GM23338 (cell line): ENCODE results near the gene FGD3. TPM values are rescaled to one million over a fixed set of nuclear protein-coding genes. Genes with fewer than 3 reads are reported as not detected.

Experiments
- ATAC-seq: fragments of 200-7000 bp; cut with Tn5 transposase; 3 replicates; pipeline ENCODE4 v1.9.1; 2020
- DNase-seq: peaks from one replicate; pipeline ENCODE4 v3.0.0-alpha.2; 2015; ENCODE audit warnings: low spot score
- H2AFZ ChIP-seq: fragments of 200-600 bp; sonication (generic); 2 replicates; pipeline ENCODE4 v1.8.0; 2016; ENCODE audit warnings: antibody characterized with exemption, mild to moderate bottlenecking, moderate library complexity
- H3F3A ChIP-seq: fragments of 200-600 bp; sonication (generic); replicated peaks from 2 replicates; pipeline ENCODE4 v1.8.0; 2017; ENCODE audit warnings: antibody characterized with exemption, mixed run types, low read depth
- H3K27ac ChIP-seq: fragments of 200-600 bp; sonication (generic); 2 replicates; pipeline ENCODE4 v1.6.1; 2016; ENCODE audit warnings: low read depth
- H3K27me3 ChIP-seq: fragments of 200-600 bp; sonication (generic); 2 replicates; pipeline ENCODE4 v1.8.0; 2016; ENCODE audit warnings: mild to moderate bottlenecking, mixed run types, moderate library complexity; ENCODE audit not compliant: insufficient read depth
- H3K36me3 ChIP-seq: fragments of 200-600 bp; sonication (generic); 2 replicates; pipeline ENCODE4 v1.8.0; 2016; ENCODE audit warnings: mild to moderate bottlenecking; ENCODE audit not compliant: insufficient read depth
- H3K4me1 ChIP-seq: fragments of 200-600 bp; sonication (generic); 2 replicates; pipeline ENCODE4 v1.8.0; 2016; ENCODE audit warnings: mild to moderate bottlenecking, moderate library complexity; ENCODE audit not compliant: insufficient read depth
- H3K4me2 ChIP-seq: fragments of 200-600 bp; sonication (generic); 2 replicates; pipeline ENCODE4 v1.7.1; 2017; ENCODE audit warnings: mixed run types
- H3K4me3 ChIP-seq: fragments of 200-600 bp; sonication (generic); 2 replicates; pipeline ENCODE4 v1.6.1; 2016; ENCODE audit warnings: mixed run types
- H3K79me2 ChIP-seq: fragments of 200-600 bp; sonication (generic); replicated peaks from 2 replicates; pipeline ENCODE4 v1.8.0; 2017; ENCODE audit warnings: mild to moderate bottlenecking; ENCODE audit not compliant: insufficient read depth
- H3K9me2 ChIP-seq: fragments of 200-600 bp; sonication (generic); 2 replicates; pipeline ENCODE4 v1.8.0; 2017; ENCODE audit not compliant: insufficient read depth
- H4K20me1 ChIP-seq: fragments of 200-600 bp; sonication (generic); replicated peaks from 2 replicates; pipeline ENCODE4 v1.8.0; 2017; ENCODE audit warnings: mild to moderate bottlenecking; ENCODE audit not compliant: insufficient read depth
- H3K27ac Mint-ChIP-seq: 2 replicates; pipeline ENCODE4 v1.8.0; 2020; ENCODE audit warnings: inconsistent platforms, mild to moderate bottlenecking, moderate library complexity, mixed read lengths
- H3K27me3 Mint-ChIP-seq: 3 replicates; pipeline ENCODE4 v1.8.0; 2022; ENCODE audit warnings: low read depth, mild to moderate bottlenecking, moderate library complexity, mixed read lengths, inconsistent platforms; ENCODE audit not compliant: insufficient read depth, poor library complexity
- H3K36me3 Mint-ChIP-seq: 3 replicates; pipeline ENCODE4 v1.8.0; 2021; ENCODE audit warnings: low read depth, mild to moderate bottlenecking, inconsistent platforms, moderate library complexity, mixed read lengths
- H3K4me1 Mint-ChIP-seq: 3 replicates; pipeline ENCODE4 v1.8.0; 2020; ENCODE audit warnings: mild to moderate bottlenecking, inconsistent platforms, mixed read lengths
- H3K4me3 Mint-ChIP-seq: 3 replicates; pipeline ENCODE4 v1.8.0; 2021; ENCODE audit warnings: moderate library complexity, mild to moderate bottlenecking, inconsistent platforms, mixed read lengths
- H3K9me3 Mint-ChIP-seq: 3 replicates; pipeline ENCODE4 v1.8.0; 2020; ENCODE audit warnings: moderate library complexity, mild to moderate bottlenecking, inconsistent platforms, mixed read lengths
- CREB1 ChIP-seq: fragments of 250-450 bp; sonication (Bioruptor Pico); IDR thresholded peaks from 2 replicates; pipeline ENCODE4 v1.5.0; 2020; ENCODE audit warnings: low read depth, mild to moderate bottlenecking, moderate library complexity
- EZH2 ChIP-seq: fragments of 200-600 bp; sonication (generic); IDR thresholded peaks from one replicate; pipeline ENCODE4 v1.8.0; 2017; ENCODE audit warnings: antibody characterized with exemption, mild to moderate bottlenecking, low read depth; ENCODE audit not compliant: unreplicated experiment
- EZH2phosphoT487 ChIP-seq: fragments of 200-600 bp; sonication (generic); IDR thresholded peaks from one replicate; pipeline ENCODE4 v1.8.1; 2018; ENCODE audit warnings: antibody characterized with exemption; ENCODE audit not compliant: unreplicated experiment
- STAT1 ChIP-seq: IDR thresholded peaks from one replicate; pipeline ENCODE4 v1.6.1; 2016; ENCODE audit warnings: antibody characterized with exemption; ENCODE audit not compliant: unreplicated experiment
- ZNF114 ChIP-seq: fragments of 250-450 bp; sonication (Bioruptor Pico); IDR thresholded peaks from 2 replicates; pipeline ENCODE4 v1.5.0; 2020; ENCODE audit warnings: mild to moderate bottlenecking, moderate library complexity
- polyA plus RNA-seq: library from polyadenylated mRNA; unstranded; fragments of >200 nt; fragmentation: Nextera tagmentation; extraction: Ambion mirVana; gene quantifications from 2 replicates; pipeline ENCODE4 v1.2.1, GENCODE V29; 2016
- total RNA-seq: library from RNA; depleted of rRNA; stranded (reverse); fragments of >200 nt; shearing (Covaris generic); gene quantifications from 2 replicates; pipeline ENCODE4 v1.2.3, GENCODE V29; 2014
- TF ChIP-seq, protein P1 (sequence below): fragments of 250-450 bp; sonication (Bioruptor Pico); IDR thresholded peaks from 2 replicates; pipeline ENCODE4 v1.5.0; 2020; ENCODE audit warnings: mild to moderate bottlenecking, moderate library complexity
- TF ChIP-seq, protein P2 (sequence below), 2 experiments: fragments of 200-600 bp in 1 of 2; sonication (generic) in 1 of 2; conservative IDR thresholded peaks; 2 replicates each; pipeline versions ENCODE4 v1.5.1 to v1.6.1; 2016 to 2017; ENCODE audit warnings: antibody characterized with exemption in 2 of 2, low read depth in 2 of 2, mild to moderate bottlenecking in 2 of 2, moderate library complexity in 1 of 2
- TF ChIP-seq, protein P3 (sequence below): IDR thresholded peaks from 2 replicates; pipeline ENCODE4 v1.6.1; 2016; ENCODE audit warnings: antibody characterized with exemption

FGD3 gene
- total and polyA plus RNA-seq, 2 experiments from 2014 or later = 0.95 to 1.7 TPM

DNA sequence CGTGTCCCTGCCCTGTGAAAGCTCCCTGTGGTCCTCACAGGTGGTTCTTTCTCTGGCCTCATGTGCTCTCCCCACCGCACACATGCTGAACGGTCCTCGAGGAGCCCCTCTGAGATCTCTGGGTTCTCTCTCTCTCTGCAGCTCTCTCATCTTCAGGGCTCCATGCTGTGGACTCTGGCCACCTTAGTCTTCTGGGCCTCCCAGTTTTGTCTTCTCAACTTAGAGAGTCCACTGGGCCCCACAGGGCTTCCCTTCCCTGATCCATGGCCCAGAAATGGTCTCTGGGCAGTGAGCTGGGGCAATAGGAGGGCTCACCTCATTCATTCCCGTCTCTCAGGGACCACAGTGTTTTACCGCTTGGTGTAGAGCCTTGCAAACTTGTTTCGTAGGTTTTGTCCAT, 26.4 kb downstream of the FGD3 start:
- no peaks in the 10 kb centered on the region for H3K27me3 ChIP-seq
- peaks cover 47% of the 10 kb centered on the region for H3K4me1 Mint-ChIP-seq

More for the DNA sequence above, 26.4 kb downstream of the FGD3 start:
- TF ChIP-seq ZNF114 (CRISPR knock-in tag) = no peak
- no peak for TF ChIP-seq CREB1 (CRISPR knock-in tag)
- no peak for TF ChIP-seq EZH2phosphoT487
- TF ChIP-seq STAT1 = no peak
- no peak for TF ChIP-seq EZH2
- TF ChIP-seq, protein P1, sequence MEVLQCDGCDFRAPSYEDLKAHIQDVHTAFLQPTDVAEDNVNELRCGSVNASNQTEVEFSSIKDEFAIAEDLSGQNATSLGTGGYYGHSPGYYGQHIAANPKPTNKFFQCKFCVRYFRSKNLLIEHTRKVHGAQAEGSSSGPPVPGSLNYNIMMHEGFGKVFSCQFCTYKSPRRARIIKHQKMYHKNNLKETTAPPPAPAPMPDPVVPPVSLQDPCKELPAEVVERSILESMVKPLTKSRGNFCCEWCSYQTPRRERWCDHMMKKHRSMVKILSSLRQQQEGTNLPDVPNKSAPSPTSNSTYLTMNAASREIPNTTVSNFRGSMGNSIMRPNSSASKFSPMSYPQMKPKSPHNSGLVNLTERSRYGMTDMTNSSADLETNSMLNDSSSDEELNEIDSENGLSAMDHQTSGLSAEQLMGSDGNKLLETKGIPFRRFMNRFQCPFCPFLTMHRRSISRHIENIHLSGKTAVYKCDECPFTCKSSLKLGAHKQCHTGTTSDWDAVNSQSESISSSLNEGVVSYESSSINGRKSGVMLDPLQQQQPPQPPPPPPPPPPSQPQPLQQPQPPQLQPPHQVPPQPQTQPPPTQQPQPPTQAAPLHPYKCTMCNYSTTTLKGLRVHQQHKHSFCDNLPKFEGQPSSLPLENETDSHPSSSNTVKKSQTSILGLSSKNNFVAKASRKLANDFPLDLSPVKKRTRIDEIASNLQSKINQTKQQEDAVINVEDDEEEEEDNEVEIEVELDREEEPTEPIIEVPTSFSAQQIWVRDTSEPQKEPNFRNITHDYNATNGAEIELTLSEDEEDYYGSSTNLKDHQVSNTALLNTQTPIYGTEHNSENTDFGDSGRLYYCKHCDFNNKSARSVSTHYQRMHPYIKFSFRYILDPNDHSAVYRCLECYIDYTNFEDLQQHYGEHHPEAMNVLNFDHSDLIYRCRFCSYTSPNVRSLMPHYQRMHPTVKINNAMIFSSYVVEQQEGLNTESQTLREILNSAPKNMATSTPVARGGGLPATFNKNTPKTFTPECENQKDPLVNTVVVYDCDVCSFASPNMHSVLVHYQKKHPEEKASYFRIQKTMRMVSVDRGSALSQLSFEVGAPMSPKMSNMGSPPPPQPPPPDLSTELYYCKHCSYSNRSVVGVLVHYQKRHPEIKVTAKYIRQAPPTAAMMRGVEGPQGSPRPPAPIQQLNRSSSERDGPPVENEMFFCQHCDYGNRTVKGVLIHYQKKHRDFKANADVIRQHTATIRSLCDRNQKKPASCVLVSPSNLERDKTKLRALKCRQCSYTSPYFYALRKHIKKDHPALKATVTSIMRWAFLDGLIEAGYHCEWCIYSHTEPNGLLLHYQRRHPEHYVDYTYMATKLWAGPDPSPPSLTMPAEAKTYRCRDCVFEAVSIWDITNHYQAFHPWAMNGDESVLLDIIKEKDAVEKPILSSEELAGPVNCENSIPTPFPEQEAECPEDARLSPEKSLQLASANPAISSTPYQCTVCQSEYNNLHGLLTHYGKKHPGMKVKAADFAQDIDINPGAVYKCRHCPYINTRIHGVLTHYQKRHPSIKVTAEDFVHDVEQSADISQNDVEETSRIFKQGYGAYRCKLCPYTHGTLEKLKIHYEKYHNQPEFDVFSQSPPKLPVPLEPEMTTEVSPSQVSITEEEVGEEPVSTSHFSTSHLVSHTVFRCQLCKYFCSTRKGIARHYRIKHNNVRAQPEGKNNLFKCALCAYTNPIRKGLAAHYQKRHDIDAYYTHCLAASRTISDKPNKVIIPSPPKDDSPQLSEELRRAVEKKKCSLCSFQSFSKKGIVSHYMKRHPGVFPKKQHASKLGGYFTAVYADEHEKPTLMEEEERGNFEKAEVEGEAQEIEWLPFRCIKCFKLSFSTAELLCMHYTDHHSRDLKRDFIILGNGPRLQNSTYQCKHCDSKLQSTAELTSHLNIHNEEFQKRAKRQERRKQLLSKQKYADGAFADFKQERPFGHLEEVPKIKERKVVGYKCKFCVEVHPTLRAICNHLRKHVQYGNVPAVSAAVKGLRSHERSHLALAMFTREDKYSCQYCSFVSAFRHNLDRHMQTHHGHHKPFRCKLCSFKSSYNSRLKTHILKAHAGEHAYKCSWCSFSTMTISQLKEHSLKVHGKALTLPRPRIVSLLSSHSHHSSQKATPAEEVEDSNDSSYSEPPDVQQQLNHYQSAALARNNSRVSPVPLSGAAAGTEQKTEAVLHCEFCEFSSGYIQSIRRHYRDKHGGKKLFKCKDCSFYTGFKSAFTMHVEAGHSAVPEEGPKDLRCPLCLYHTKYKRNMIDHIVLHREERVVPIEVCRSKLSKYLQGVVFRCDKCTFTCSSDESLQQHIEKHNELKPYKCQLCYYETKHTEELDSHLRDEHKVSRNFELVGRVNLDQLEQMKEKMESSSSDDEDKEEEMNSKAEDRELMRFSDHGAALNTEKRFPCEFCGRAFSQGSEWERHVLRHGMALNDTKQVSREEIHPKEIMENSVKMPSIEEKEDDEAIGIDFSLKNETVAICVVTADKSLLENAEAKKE = no peak
- TF ChIP-seq, protein P2, sequence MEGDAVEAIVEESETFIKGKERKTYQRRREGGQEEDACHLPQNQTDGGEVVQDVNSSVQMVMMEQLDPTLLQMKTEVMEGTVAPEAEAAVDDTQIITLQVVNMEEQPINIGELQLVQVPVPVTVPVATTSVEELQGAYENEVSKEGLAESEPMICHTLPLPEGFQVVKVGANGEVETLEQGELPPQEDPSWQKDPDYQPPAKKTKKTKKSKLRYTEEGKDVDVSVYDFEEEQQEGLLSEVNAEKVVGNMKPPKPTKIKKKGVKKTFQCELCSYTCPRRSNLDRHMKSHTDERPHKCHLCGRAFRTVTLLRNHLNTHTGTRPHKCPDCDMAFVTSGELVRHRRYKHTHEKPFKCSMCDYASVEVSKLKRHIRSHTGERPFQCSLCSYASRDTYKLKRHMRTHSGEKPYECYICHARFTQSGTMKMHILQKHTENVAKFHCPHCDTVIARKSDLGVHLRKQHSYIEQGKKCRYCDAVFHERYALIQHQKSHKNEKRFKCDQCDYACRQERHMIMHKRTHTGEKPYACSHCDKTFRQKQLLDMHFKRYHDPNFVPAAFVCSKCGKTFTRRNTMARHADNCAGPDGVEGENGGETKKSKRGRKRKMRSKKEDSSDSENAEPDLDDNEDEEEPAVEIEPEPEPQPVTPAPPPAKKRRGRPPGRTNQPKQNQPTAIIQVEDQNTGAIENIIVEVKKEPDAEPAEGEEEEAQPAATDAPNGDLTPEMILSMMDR (conservative IDR thresholded peaks at IDR 0.05; ENCODE audit: low read depth in 2 of 2) = no peak
- TF ChIP-seq, protein P3, sequence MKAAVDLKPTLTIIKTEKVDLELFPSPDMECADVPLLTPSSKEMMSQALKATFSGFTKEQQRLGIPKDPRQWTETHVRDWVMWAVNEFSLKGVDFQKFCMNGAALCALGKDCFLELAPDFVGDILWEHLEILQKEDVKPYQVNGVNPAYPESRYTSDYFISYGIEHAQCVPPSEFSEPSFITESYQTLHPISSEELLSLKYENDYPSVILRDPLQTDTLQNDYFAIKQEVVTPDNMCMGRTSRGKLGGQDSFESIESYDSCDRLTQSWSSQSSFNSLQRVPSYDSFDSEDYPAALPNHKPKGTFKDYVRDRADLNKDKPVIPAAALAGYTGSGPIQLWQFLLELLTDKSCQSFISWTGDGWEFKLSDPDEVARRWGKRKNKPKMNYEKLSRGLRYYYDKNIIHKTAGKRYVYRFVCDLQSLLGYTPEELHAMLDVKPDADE = no peak
- DNase-seq (no peak), ATAC-seq (no peak)
- Mint-ChIP-seq H3K27ac (no peak overlapping the region), H3K9me3 (no peaks in the 10 kb centered on the region), H3K36me3 (no peaks in the 10 kb centered on the region), H3K4me3 (no peak overlapping the region), H3K27me3 (peaks cover 11% of the 10 kb centered on the region)
- no peak overlapping the region for H3K4me2 ChIP-seq
- no peak overlapping the region for H2AFZ ChIP-seq
- H3K9me2 ChIP-seq = no peaks in the 10 kb centered on the region
- no peak overlapping the region for H3K27ac ChIP-seq
- no peak overlapping the region for H3K4me3 ChIP-seq
- H3K4me1 ChIP-seq = peaks cover 32% of the 10 kb centered on the region
- H3F3A ChIP-seq = peaks cover 4% of the 10 kb centered on the region; the same call in 1 of the 2 replicates
- no peaks in the 10 kb centered on the region for H3K79me2 ChIP-seq
- H4K20me1 ChIP-seq = no peaks in the 10 kb centered on the region
- H3K36me3 ChIP-seq = no peaks in the 10 kb centered on the region
